IPS-18c (cell line): ENCODE results near the gene SERTAD3.
A peak's percentile ranks its signal among the peaks of the same experiment; 100 is the strongest.
"Not testable (repeated sequence)": the region's sequence is repeated elsewhere in the genome, so short reads cannot be mapped to it uniquely, and the experiment has no call there.

Experiments
- H3K4me3 ChIP-seq: 2 replicates; pipeline ENCODE4 v1.7.0; 2013; ENCODE audit warnings: low read depth, mild to moderate bottlenecking, low read length, moderate library complexity; ENCODE audit not compliant: insufficient read depth
- H3K9me3 ChIP-seq: one replicate; pipeline ENCODE4 v1.6.1; 2013; ENCODE audit warnings: mild to moderate bottlenecking, low read length, moderate library complexity; ENCODE audit not compliant: control insufficient read depth, insufficient read depth

The SERTAD3 gene

GRCh38 chr19:40419066-40419612 is 25.0 kb downstream of the SERTAD3 start:
- Histone ChIP-seq H3K4me3 (no peak overlapping the region), H3K9me3 (no peaks in the 10 kb centered on the region)

DNA sequence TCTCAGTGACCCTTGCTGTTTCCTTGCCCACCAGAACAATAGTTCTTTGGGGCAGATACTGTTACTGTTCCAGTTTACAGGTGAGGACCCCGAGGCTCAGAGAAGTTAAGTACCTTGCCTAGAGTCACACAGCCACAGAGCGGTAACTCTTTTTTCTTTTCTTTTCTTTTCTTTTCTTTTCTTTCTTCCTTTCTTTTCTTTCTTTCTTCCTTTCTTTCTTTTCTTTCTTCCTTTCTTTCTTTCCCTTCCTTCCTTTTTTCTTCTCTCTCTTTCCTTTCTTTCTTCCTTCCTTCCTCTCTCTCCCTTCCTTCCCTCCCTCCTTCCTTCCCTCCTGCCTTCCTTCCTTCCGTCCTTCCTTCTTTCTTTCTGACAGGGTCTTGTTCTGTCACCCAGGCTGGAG is 26.1 kb downstream of the SERTAD3 start:
- Histone ChIP-seq H3K9me3 (no peaks in the 10 kb centered on the region), H3K4me3 (no peak overlapping the region)

- Histone ChIP-seq H3K4me3 (no peak overlapping the region), H3K9me3 (no peaks in the 10 kb centered on the region)
Measured at GRCh38 chr19:40417643-40417981, 26.5 kb downstream of the SERTAD3 start.

DNA sequence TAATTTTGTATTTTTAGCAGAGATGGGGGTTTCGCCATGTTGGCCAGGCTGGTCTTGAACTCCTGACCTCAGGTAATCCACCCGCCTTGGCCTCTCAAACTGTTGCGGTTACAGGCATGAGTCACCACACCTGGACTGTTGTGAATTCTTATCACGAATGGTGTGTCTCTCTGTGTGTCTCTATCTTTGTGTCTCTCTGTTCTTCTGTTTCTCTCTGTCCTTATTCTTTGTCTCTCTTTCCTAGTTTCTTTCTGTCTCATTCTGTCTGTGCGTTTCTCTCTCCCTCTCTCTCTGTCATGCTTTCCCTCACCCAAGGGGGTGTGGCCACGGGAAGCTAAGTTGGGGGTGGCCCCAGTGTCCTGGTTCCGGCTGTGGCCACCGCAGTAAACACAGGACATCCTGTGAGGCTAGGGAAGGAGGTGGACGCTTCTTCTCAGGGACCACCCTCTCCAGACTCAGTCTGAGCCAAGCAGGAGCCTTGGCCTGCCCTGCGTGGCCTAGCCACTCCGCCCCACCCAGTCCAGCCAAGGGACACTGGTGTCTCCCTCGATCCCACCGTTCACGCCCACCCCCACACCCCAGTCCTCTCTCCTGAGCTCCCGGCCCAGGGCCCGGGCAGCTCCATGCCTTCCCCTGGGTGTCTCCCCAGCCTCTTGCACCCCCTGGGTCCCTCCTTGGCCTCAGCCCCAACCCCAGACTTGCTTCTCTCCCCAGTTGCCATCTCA is 27.1 kb downstream of the SERTAD3 start:
- Histone ChIP-seq H3K4me3 (no peak overlapping the region), H3K9me3 (no peaks in the 10 kb centered on the region)

- Histone ChIP-seq H3K9me3 (no peaks in the 10 kb centered on the region), H3K4me3 (no peak overlapping the region)
Measured at GRCh38 chr19:40415768-40416167, 28.4 kb downstream of the SERTAD3 start.

DNA sequence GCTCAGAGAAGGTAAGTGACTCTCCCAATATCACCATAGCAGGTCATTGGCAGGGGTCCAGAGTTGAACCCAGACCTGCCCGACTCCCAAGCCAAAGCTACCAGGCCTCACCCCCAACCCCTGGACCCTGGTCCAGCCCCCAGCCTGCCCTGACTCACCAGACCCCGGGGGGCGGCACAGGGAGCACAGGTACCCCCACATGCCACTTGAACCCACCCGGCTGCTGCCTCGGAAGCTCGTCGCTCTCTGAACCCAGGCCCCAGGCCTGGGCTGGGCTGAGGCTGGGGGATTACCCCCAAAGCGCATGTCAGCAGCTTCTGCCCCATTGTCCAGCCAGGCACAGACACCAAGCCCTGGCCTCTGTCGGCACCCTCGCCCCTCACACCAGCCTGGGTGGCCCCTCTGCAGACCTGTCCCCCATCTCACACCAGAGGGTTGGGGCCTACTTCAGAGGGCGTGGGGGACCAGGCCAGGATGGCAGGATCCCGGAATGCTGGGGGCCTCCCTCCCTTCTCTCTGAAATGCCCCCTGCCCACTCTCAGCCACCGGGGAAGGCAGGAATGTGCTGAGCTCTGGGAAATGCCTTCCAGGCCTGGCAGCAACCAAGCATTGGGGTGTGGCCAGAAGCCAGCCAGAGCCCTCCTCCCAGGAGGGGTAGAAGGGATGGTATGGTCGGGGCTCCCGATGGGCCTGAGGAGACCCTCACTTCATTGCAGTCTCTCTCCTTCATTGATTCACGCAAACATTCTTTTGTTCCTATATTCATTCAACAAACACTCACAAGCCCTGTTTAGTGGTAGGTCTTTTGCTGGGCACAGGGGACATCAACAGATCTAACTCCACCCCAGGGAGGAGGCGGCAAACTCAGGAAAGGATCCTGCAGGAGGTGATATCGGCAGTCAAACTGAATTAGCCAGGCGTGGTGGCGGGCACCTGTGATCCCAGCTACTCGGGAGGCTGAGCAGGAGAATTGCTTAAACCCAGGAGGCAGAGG is 29.3 kb downstream of the SERTAD3 start:
- Histone ChIP-seq H3K4me3 (no peak overlapping the region), H3K9me3 (no peaks in the 10 kb centered on the region)

DNA sequence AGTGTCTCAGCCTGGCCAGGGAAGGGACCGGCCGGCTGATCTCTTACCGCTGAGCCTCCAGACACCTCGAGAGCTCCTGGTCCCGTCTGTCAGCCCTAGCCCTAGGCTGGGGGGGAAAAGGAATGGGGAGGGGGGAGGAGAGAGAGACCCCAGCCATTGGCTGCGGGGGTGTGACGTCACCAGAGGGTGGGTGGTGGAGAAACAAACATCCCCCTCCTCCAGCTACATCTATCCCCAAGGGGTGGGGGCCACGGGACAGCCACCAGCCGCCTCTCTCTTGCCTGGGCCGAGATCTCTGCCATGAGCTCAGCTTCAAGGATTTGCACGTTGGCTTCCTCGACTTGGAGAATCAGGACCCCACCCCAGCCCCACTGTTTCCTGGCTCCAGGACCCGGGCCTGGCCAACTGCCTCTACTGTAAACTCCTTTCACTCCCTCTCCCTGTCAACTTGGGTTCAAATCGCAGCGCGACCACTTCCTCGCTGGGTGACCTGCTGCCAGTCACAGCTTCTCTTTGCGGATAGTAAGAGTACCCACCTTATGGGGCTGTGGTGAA is 30.8 kb downstream of the SERTAD3 start, which contains the start of gene PRX:
TSS of gene PRX (minus strand) at position 88 of the 555 bp plus-strand sequence. CDS start 5,446 bp downstream, outside the sequence.
- Histone ChIP-seq H3K4me3 (peak within 1 kb of the TSS; percentile 28; the same call in 1 of the 2 replicates), H3K9me3 (no peaks in the 10 kb centered on the region)

DNA sequence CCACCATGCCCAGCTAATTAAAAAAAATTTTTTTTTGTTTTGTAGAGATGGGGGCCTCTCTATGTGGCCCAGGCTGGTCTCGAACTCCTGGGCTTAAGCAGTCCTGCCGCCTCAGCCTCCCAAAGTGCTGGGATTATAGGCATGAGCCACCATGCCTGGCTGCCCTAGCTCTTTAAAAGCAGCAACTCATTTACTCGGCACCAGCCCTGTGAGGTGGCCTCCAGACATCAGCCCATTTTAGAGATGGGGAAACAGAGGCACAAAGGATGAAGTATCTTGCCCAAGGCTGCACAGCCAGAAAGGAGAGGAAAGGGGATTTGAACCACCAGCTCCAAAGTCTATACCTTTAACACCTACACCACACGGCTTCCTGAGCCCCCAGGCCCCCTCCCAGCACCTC is 31.3 kb downstream of the SERTAD3 start:
- H3K9me3 ChIP-seq: no peaks in the 10 kb centered on the region
- H3K4me3 ChIP-seq: no peak overlapping the region; the same call in 1 of the 2 replicates

- Histone ChIP-seq H3K9me3 (no peaks in the 10 kb centered on the region), H3K4me3 (no peak overlapping the region)
Measured at GRCh38 chr19:40411958-40412499, 32.1 kb downstream of the SERTAD3 start.

DNA sequence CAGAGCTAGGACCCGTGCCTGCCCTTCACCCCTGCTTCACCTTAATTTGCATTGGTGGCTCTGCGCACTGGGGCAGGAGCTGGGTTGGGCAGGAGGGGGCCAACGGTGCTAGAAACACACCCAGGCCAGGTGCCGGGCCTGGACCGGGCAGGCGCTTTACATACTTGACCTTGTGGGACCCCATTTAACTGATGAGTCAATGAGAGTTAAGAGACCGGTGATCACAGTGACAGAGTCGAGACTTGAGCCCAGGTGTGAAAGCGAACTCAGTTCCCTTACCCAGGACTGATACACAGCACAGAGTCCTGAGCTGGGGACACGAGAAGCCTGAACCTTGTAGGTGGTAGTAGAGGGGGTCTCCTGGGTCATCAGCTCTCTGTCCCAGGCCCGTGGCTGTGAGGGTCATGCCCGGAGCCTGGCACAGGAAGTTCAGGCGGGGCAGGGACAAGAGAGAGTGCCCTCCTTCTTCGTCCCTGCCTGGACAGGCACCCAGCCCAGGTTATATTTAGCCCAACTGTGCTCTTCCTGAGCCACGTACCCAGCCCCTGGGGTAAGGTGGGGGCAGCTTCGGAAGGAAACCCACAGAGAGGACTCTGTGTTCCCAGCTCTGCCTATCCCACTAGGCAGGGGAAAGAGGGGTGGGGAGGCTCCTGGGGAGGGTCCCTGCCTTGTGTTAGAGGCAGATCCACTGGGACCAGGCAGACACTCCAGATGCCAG is 32.9 kb downstream of the SERTAD3 start:
- H3K9me3 ChIP-seq: no peaks in the 10 kb centered on the region
- no peak overlapping the region for H3K4me3 ChIP-seq

- Histone ChIP-seq H3K4me3 (no peak overlapping the region), H3K9me3 (no peaks in the 10 kb centered on the region)
Measured at GRCh38 chr19:40410030-40410389, 34.1 kb downstream of the SERTAD3 start.

GRCh38 chr19:40408598-40408925 is 35.6 kb downstream of the SERTAD3 start:
- not testable (repeated sequence) for H3K4me3 ChIP-seq, H3K9me3 ChIP-seq

DNA sequence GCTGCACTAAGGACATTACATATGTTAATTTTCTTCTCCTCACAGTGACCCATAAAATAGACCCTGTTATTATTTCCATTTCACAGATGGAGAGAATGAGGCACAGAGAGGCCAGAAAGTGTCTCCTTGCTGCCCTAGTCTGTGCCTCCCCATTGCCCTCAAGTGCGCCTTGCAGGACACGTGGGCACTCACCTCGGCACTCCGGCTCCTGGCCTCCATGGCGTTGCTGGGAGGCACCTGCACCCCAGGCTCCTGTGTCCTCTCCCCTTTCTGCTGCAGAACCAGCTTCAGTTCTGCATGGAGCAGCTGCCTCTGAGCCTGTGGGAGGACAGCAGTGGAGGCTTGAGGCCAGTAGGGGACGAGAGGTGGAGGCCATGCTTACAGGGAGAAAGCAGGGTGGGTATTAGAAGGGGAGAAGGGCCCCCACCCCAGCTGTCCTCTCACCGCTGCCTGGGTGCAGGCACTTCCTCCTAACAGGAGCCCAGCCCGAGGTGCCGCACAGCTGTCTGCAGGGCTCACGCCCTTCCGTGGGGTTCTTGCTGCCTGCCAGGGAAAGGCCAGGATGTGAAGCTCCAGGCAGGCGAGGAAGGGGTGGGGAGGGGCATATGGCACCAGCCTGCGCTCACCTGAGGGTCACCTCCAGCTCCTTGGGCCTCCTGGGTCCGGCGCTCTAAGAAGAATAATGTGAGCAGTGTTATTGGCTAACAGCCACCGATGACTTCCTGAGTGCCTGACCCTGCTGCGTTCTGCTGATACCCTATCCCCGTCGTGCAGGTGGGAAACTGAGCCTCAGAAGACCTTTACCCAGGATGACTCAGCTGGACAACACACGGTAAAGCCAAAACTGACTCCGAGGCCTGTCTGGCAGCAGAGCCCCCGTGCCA is 36.2 kb downstream of the SERTAD3 start:
- Histone ChIP-seq H3K9me3 (no peaks in the 10 kb centered on the region), H3K4me3 (no peak overlapping the region)

GRCh38 chr19:40403262-40403984 is 40.7 kb downstream of the SERTAD3 start:
- Histone ChIP-seq H3K4me3 (peak overlapping the region; percentile 75), H3K9me3 (no peaks in the 10 kb centered on the region)

DNA sequence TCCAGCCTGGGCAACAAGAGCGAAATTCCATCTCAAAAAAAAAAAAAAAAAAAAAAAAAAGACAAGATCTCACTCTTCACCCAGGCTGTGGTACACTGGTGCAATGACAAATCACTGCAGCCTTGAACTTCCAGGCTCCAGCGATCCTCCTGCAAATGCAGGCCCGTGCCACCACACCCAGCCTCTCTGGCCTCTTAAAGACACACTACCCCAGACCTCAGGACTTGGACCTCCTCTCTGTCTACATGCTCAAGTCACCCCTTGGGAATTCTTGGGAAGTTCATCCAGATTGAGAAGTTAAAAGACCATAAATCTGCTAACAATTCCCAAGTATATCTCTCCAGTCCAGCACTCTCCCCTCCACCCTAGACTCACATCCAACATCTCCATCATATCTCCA is 43.6 kb downstream of the SERTAD3 start:
- no peaks in the 10 kb centered on the region for H3K9me3 ChIP-seq
- no peak overlapping the region for H3K4me3 ChIP-seq
